NCI-H748 treated with DMSO at 0.1 percent for 48 hours (cell line): Measurements from ENCODE around the gene IPPK.
"Not testable (repeated sequence)": the region's sequence is repeated elsewhere in the genome, so short reads cannot be mapped to it uniquely, and the experiment has no call there.

Experiments used
- DNase-seq: peaks from one replicate; lab custom pipeline; 2025; lab: John Stamatoyannopoulos, UW

The IPPK gene

DNA sequence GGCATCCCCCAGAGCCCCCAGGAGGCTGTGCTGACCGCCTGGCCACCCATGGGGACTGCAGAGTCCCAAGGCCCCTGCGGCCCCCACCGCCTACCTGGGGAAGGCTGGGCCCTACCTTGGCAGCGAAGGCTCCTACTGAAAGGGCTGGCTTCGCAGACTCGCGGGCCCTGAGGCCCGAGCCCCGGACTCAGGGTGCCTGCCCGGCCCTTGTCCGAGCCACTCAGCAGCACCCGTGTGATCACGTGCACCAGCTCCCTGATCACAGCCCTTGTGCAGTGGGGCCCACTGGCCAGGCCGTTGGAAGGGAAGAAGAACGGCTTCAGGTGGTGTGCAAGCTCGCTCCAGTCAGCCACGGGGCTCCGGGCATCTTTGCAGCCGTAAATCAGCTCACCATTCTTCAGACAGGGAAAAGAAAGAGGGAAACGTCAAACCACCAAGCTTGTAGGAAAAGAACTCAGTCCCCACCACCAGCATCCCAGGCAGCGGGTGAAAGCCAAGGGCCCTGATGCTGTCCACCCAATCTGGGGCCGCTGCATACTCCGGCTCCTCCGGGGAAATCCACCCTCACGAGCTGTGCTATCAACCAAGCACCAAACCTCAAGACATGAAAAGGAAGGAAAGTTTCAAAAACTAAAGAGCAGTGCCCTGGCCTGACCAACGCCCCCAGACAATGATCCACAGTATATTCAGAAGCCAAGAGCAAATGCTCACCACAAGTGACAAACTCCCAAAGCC is 31.9 kb downstream of the IPPK start:
- DNase-seq: no peak

DNA sequence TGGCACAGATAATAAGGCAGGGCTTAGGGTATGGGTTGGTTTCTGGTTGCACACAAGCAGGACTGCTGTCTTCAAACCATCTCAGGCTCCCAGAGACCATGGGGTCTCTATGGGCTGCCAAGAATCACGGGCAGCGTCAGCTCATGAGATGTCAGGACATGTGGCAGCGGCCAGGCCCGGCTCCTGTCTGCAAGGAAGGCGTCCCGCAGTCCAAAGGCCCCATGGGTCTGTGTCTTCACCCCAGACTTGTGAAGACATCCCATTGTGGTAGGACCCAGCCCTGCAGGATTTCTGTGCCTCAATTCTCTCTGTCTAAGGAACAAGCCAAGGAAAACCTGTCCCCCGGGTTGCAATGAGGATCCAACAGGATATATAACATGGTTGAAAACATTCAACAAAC is 32.6 kb downstream of the IPPK start:
- DNase-seq: no peak

DNA sequence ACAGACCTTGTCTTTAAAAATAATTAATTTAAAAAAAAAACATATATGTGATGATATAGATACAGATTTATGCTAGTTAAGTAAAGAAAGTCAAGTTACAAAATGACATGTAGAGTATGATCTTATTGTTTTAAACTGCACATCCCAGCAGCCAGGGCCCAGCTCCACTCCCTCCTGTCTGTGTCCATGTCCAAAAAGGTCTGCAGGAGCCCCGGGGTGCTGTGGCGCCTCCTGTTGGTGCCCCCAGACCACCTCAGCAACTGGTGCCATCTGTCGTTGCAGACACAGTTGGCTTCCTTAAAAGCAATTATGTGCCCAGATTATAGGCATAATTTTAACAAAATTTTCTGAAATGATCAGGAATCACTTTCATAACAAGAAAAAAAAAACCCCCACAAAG is 33.3 kb downstream of the IPPK start:
- no peak for DNase-seq

DNA sequence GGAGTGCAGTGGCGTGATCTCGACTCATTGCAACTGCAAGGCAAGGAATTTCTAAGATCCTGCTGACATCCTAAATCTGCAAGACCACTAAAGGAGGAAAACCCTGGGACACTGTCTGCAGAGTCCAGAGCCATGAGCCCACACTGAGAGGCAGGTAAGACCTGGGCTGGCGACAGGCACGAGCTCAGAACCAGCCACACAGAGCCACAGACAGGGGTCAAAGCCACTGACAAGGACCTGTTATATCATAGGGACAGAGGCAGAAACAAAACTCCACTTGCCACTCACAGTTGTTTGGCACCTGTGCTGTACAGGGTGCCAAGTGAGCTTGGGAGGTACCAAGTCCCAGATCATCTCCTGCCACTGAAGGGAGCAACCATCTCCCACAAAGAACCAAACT is 34.2 kb downstream of the IPPK start:
- no peak for DNase-seq

DNA sequence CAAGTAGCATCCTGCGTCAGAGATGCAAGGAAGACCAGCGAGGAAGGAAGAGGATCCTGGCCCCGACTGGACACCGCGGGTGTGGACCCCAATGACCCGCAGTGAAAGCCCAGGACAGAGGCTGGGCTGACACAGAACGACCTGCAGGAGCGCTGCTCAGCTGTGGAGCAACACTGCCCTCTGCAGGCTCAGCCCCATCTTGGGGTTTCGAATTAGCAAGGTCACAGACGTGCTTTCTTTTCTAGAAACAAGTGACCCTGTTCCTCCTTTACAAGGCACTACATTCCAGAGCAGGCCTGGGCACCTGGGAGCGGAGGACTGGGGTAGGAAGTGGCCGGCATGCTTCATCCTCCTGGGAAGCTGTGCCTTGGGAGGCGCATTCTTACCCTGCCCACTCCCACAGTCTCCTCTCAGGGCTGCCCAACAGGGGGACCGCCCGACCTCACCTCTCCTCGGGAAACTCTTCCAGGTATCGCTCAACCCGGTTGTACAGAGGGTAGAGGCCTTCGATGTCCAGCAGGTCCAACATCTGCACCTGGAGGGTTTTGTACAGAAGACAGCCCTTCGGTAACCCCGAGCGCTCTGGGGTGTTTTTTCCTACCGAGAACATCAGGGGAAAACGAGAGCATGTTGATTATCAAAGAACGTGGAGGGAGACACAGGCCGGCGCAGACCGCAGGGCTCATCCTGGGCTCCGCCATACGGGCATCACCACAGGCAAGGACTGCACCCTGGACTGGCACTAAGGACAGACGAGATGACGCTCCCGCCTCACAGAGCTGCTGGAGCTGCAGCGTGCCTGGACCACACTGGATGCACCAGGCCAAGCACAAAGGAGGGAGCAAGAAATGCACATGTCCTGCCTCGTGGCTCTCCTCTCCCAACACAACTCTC is 35.0 kb downstream of the IPPK start:
- DNase-seq: peak; percentile 9

DNA sequence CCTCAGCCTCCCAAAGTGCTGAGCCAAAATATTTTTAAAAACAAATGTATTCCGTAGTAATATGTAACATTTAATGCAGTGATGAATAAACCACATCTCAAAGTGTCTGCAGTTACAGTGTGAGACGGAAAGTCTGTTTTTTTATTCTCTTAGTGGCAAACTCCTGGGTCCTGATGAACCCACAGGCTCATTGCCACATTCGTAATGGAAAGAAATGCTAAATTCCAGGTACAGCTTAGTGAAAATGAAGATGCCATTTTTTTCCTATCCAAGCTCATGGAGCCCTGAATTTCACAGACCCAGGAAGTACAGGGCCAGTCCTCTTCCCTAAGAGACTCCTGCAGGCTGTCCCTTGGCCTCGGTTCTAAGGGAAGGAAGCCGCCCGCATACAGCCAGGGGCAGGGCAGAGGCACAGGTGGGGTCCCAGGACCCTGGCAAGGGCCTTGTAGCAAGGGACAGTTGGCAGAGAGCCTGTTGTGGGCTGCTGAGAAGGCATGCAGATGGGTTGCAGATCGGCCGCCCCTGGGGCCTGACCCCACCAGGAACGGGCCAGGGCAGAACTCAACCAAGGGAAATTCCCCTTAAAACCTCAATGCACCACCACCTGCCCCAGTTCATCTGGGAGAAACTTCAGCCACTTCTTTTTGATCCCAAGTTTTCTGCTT is 36.2 kb downstream of the IPPK start:
- no peak for DNase-seq

DNA sequence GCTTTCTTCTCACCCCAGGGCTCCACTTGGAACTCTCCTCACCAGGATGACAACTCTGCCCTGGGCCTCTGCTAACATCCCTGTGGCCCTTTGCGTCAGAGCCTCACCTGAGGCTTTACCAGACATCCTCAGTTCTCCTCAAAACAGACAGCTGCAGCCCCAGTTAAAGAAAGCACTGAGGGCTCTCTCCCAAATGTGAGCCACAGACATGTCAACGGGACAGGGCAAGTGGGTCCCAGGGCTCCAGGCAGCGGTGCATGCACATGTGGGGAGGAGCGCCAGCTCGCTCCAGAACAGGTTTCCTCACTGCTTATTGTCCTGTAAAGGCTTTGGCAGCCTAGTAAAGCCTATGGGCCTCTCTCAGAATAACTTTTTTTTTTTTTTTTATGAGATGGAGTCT is 37.3 kb downstream of the IPPK start:
- DNase-seq: no peak

DNA sequence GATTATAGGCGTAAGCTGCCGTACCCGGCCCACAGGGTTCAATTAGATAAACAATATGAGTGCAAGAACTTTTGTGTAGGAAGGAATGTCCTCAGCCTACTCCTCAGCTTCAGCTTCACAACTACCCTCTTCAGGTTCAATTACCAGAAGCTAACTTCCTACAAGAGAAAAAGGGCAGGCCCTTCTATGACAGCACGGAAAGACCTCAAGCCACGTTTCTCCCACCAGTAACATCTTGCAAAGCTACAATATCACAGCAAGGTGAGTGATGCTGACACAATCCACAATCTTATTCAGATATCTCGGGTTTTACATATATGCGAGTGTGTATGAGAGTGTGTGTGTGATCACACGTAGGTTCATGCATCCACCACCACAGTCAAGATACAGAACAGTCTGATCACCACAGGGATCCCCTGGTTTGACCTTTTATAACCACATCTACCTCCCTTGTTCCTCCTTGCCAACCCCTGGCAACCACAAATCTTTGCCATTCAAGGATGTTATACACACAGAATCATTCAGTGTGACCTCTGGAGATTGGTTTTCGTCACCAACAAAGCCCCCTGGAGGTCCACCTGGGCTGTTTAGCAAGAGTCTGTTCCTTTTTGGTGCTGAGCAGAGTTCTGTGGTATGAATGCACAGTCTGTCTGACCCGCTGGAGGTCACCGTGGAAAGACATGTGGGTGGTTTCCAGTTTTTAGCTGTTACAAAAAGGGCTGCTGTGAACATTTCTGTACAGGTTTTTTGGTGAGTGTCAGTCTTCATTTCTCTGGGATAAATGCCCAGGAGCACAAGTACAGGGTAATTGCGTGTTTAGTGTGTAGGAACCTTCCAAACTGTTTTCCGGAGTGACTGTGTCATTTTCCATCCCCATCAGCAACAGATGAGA is 38.2 kb downstream of the IPPK start:
- DNase-seq: no peak

DNA sequence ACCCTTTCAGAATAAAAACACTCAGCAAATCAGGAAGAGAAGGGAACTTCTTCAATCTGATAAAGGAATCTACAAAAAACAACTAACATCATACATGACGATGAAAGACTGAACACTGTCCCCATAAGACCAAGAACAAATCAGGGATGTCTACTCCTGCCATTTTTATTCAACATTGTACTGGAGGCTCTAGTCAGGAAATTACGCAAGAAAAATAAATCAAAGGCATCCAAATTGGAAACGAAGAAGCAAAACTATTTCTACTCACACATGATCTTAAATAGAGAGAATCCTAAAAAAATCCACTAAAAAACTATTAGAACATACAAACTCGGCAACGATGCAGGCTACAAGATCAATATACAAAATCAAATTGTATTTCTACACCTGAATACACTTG is 42.3 kb downstream of the IPPK start:
- no peak for DNase-seq

DNA sequence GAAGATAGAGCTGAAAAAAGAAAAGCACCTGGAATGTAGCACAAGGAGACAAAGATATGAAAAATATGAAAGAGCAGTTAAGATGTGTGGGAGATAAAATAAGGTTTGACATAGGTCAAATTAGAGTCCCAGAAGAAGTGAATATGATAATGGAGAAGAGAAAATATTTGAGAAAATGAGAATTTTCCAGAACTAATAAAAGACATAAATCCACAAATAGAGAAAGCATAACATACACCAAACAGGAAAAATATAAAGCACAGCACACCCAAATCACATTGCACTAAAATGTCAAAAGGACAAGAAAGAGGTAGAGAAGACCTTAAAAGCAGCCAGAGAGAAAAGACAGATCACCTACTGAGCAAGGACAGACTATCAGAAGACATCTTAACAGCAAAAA is 43.4 kb downstream of the IPPK start:
- DNase-seq: no peak

DNA sequence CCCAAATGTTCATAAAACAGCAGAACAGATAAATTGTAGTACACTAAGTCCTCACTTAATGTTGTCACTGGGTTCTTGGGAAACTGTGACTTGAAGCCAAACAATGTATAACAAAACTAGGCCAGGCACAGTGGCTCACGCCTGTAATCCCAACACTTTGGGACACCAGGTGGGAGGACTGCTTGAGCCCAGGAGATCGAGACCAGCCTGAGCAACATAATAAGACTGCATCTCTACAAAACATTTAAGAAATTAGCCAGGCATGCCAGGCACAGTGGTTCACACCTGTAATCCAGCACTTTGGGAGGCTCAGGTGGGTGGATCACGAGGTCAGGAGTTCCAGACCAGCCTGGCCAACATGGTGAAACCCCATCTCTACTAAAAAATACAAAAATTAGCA is 46.0 kb downstream of the IPPK start:
- DNase-seq: not testable (repeated sequence)

DNA sequence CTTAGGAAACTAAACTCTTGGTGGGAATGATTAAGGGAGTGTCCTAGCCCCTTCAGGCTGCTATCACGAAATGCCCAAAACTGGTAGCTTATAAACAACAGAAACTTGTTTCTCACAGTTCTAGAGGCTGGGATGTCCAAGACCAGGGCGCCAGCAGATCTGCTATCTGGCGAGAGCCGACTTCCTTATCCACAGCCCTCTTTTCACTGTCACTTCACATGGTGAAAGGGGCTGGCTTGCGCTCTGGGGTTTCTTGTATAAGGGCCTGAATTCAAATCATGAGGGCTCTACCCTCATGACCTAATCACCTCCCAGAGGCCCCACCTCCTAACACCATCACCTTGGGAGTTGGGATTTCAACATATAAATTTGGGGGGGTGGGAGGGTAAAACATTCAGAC is 49.1 kb downstream of the IPPK start:
- no peak for DNase-seq

DNA sequence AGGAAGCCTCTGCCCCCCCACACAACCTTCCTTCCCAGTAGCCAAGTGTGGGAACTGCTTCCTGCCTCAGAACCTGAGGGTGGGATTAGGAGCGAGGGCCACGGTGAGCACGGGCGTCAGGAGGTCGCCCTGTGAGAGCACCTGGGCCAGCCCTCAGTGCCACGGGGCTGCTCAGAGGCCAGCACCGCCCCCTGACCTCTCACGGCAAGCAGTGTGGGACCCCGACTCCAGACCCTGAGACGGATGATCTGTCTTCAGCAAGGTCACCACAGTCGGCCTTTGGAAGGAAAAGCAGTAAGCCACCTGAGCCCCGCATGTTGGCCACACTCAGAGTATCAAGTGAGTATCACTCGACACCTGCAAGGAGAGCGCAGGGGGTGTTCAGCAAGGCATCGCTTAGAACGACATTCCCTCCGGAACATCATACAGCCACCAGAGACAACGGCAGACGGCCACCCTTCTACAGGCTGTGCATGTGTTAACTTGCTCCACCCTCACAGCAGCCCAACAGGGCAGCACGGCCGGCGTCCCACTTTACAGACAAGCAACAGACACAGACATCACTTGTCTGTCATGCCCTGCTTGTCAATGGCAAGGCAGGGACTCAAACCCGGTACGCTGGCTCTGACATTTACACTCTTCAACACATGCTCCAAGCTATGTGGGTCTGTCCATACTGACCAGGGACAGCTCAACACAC is 50.2 kb downstream of the IPPK start:
- no peak for DNase-seq

DNA sequence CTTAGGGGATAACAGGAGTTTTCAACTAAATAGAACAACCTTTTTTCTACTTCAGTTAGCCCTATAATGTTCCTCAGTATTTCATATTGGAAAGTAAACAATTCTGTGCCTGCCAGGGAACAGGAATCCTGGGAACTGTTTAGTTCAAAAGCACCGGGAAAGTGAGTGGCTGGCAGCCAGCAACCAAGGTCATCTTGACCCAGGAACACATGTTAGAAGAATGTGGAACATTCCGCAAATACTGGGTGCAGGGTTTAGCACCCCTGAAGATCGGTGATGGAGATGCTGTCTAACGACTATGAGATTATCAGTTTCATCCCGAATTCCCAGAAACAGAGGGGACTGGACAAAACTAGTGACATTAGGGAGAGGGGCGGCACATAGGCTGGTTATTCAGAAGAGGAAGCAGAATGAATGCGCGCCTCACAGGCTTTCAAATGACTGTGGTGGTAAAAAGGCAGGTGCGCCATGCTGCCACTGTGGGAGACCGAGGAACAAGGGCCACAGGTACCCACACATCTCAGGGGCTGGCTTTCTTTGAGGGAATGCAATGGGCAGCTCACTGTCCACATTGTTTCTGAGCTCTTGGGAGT is 51.2 kb downstream of the IPPK start:
- DNase-seq: no peak

DNA sequence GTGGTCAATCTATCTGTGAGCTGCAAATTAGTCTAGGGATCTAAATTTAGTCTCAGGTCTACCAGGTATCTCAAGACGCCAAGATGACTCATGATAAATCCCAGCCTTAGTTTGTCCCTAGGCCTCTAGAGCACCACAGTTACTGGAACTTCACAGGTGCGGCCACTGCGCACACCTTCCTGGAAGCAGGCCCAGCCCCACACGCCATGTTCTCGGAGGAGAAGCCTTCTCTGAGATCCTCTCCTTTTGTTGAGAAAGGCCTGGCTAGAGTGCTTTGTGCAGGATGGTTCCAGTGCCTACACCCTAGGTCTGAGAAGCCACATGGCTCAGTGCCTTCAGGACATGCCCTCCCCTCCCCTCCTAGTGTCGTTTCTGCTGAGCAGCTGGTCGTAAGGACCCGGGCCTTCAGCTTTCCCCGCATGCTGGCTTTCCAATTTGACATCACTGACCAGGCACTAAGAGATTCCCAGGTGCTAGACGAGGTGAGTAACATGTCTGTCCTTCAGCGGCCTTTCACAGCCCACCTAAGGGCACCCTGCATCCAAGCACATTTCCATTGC is 51.9 kb downstream of the IPPK start:
- DNase-seq: no peak

DNA sequence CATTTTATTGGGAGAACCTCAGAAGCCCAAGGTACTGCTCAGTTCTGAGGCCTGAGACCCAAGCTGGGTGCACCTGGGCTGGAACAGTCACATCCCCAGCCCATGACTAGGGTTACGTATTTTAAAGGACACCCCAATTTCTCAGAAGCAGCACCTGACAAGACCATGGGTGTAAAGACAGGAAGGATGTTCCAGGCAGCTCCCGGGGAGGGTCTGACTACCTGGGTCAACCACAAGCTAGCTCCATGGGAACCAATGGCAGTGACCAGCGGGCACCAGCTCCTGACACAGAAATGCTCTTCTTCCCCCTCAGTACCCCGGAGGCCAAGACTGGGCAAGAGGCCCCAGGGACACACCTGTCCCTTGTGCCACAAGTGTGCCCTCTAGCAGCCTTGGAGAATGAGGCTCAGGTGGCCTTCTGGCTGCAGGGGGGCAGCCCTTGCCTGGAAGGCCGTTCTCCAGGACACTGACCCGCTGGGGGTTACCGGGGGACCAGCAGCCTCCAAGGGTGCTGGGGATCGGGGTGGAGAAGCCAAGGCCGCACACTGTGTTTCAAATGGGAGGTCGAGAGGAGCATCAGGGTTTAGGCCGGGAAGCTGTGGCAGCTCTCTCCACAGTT is 52.6 kb downstream of the IPPK start:
- no peak for DNase-seq

DNA sequence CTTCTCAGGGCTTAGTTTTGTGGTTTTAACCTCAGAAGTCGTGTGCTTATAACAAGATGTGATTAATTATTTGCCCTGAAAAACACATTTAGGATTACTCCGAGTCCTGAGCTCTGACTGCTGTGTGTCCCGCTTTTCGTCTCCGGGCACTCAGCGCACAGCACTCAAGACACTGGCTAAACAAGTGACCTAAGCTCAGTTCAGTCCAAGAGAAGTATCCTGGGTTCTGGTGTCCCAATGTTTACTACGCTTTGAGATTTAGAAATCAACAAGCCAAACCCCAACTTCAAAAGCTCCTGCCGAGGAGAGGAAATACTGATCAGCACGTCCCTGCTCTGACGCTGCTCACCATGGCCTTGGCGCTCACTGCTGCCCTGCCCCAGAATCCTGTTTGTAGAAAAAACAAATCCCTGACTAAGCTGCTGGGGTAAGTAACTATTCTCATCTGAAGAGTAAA is 53.2 kb downstream of the IPPK start:
- no peak for DNase-seq

DNA sequence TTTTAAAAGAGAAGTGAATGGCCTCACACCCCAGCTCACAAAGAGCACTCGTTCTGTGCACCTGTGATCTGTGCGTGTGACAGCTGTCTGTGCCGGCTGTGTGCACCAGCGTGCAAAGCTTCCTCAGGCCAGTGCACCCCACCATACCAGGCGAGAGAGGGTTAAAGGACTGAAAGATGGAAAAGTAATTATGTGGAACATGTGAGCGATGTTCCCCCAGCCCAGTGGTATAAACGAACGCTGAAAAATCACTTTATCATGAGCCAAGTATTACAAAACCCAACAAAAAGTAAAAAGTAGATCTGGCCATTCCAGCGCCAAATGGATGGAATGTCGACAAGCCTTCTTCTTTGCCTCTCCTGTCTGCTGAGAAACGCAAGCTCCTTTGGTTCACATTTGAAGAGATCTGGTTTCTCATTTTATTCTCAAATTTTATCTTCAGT is 53.7 kb downstream of the IPPK start:
- DNase-seq: no peak

DNA sequence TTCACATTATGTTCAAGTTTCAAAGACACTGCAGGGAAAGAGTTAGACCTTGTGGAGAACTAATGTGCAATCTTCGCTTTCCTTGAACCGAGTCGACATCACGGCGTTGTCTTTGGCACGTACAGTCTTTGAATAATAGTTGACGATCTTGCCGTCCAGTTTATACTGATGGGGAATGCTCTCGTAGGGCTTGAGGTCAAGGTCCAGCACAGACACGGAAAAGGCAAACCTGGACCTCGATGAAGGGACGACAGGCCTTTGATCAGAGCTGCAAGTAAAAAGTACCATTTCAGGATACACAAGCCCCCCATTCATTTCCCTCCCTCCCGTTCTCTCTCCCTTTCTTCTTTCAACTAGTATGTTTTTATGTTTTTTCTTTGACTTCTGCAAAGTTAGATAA is 54.1 kb downstream of the IPPK start:
- no peak for DNase-seq
